Measurements from ENCODE around the gene SDK1. TPM values are rescaled to one million over a fixed set of nuclear protein-coding genes. Genes with fewer than 3 reads are reported as not detected.

SDK1 gene
- total and polyA plus RNA-seq, 10 of the 15 experiments (the other 5 are each of a cell fraction or from before 2014, with no cell fraction given) = 0.14 to 0.33 TPM; not detected in 8

- Histone ChIP-seq H4K20me1 (ENCODE audit: control insufficient read depth, insufficient read depth) (no peaks in the 10 kb centered on the region), H3K27ac (ENCODE audit: control insufficient read depth, insufficient read depth) (no peak overlapping the region), H3K27me3 (replicated peaks in 1 of 2; ENCODE audit: control insufficient read depth in 2 of 2, insufficient read depth in 2 of 2, low read length in 1 of 2) (no peaks in the 10 kb centered on the region), H3K36me3 (ENCODE audit: control insufficient read depth in 2 of 2, insufficient read depth in 2 of 2, low read length in 1 of 2) (no peaks in the 10 kb centered on the region), H3K9me3 (replicated peaks; ENCODE audit: control insufficient read depth, insufficient read depth, low read length) (peaks cover 2% of the 10 kb centered on the region; the same call in 1 of the 3 replicates), H3K4me1 (ENCODE audit: control insufficient read depth, insufficient read depth, low read length) (no peaks in the 10 kb centered on the region), H3K9ac (ENCODE audit: control insufficient read depth, insufficient read depth, low read length) (no peak overlapping the region), H3K79me2 (ENCODE audit: control insufficient read depth, insufficient read depth, low read length) (no peaks in the 10 kb centered on the region), H2AFZ (ENCODE audit: control insufficient read depth, low read depth, low read length) (no peak overlapping the region), H3K4me2 (ENCODE audit: control insufficient read depth, insufficient read depth) (no peak overlapping the region), H3K4me3 (no peak overlapping the region)
- ChIA-PET RAD21 (ENCODE audit: unreplicated experiment) (no interaction called here), CTCF (no interaction called here), SMC1A (ENCODE audit: uncharacterized antibody, unreplicated experiment) (no interaction called here), POLR2A (no interaction called here)
- 57% methylated on average over 12 of the region's 12 CpGs for WGBS (ENCODE audit: insufficient coverage, insufficient replicate concordance, low lambda C conversion rate, missing lambda C conversion rate)
- in situ Hi-C loops (cut with MboI) (no loop called here), intact Hi-C loops (cut with micrococcal nuclease; ENCODE audit: unreplicated experiment) (no loop called here)
- no peak for DNase-seq (ENCODE audit: low read depth, low spot score)
- TF ChIP-seq REST (IDR thresholded peaks at IDR 0.05; ENCODE audit: low read depth, low read length) (no peak), CHD2 (IDR thresholded peaks at IDR 0.05; ENCODE audit: borderline replicate concordance, low read depth, low read length) (no peak), E2F8 (IDR thresholded peaks at IDR 0.05; ENCODE audit: low read depth, partially characterized antibody) (no peak), KDM1A (IDR thresholded peaks at IDR 0.05; ENCODE audit: borderline replicate concordance) (no peak), SP1 (IDR thresholded peaks at IDR 0.05; ENCODE audit: low read depth, low read length) (no peak), CBFB (IDR thresholded peaks at IDR 0.05; ENCODE audit: low read depth) (no peak), SMARCA5 (IDR thresholded peaks at IDR 0.05) (no peak), TCF12 (IDR thresholded peaks at IDR 0.05; ENCODE audit: low read depth, low read length) (no peak), RFX5 (IDR thresholded peaks at IDR 0.05; ENCODE audit: low read depth, low read length) (no peak), HDAC6 (IDR thresholded peaks at IDR 0.05; ENCODE audit: unreplicated experiment) (no peak), JUND (IDR thresholded peaks at IDR 0.05; ENCODE audit: low read depth, low read length) (no peak)
- BruUV-seq (replicated peaks) = no TSS peak
- ATAC-seq = no peak
- FAIRE-seq = no peak
Observed at GRCh38 chr7:4245866-4246470, 944.9 kb downstream of the SDK1 start.

Measured in GM12878 (cell line).